GM21717 (cell line): ENCODE data around the gene TMEM86A.

ENCODE experiments used
- ATAC-seq: cut with Tn5 transposase; IDR thresholded peaks from one replicate; pipeline ENCODE4 v1.9.1; 2021; ENCODE audit warnings: mild to moderate bottlenecking, moderate library complexity; ENCODE audit not compliant: unreplicated experiment

Gene TMEM86A

DNA sequence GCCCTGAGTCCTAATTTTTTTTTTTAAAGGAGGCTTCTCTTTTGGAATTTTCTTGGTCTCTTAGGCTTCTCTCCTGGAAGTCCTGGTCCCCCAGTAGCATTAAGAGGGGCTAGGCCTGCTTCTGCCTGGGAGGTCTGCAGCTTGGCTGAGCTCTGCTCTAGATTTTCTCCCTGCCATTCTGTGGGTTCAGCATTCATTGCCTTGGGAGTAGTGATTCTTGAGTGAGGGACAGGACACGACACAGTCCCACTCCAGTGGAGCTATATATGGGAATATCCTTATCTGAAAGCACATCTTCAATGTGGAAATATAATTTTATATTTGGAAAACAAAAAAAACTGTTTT is 23.7 kb downstream of the TMEM86A start:
- ATAC-seq, result peak; percentile 13

DNA sequence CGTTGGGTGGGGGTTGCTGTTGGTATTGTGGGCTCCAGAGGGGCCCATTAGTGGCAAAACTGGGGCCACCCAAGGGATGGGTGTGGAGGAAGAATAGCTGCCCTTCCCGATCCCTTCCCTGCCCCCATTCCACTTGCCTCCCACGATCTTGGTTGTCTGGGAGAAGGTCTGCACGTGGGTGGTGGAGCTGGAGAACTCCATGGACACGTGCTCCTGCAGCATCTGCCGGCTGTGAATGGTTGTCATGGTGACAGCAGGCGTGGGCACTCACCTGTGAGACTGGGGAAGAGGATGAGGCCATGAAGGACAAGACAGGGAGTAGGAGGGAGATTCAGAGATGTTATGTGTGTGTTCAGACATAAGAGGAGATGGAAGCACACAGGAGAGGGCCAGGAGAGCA is 25.4 kb downstream of the TMEM86A start:
- ATAC-seq, result no peak

DNA sequence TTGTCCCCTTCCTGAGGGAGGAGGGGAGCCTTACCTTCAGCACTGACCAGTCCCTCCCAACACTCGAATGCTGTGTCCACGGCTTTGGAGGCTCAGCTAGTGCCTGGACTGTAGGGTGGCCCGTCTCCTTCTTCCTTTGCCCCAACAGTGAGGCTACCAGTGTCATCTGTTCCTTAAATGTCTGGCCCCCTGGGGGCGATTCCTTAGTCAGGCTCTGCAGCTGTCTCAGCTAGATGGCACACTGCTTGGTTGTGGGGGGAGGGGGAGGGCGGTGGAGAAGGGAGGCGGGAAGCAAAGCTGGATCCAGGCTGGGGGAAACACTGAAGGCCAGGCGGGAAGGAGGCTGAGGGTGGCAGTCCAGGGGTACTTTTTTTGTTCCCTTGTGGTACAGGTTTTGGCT is 27.5 kb downstream of the TMEM86A start, which contains the start of gene IGSF22:
TSS of gene IGSF22 (minus strand) at position 149 of the 400 bp plus-strand sequence. CDS start 1,952 bp downstream, outside the sequence.
- ATAC-seq, result no peak

DNA sequence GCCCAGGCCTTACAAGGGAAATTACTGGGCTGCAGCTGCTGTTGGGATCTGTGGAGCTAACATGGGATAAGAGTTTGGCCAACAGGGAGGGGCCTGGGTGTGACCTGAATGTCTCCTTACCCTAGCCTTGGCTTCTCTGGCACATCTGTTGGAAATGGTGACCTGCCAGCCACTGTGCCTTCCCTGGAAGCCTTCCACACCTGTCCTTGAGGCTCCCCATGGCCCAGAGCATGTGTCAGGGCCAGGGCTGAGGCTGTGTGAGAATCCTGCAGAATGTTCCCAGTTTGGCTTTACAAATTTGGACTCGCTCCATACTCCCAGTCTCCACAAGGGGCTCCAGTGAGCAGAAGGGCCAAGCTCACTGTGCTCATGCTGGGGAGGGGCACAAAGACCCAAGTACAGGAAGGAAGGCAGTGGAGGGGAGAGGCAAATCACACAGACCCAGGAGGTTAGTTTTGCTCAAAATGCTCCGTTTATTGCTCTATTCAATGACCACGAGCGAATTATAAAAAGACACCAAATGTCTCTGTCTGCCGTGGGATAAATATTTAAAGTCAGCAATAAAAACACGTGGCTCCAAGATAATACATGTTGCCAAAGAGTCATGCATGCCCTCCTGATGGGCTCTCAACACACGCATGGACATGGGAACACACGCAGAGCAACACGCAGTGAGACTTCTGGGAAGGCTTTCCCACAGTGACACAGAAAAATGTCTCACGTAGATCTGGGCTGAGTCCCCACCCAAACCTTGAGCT is 29.1 kb downstream of the TMEM86A start:
- ATAC-seq, result no peak

DNA sequence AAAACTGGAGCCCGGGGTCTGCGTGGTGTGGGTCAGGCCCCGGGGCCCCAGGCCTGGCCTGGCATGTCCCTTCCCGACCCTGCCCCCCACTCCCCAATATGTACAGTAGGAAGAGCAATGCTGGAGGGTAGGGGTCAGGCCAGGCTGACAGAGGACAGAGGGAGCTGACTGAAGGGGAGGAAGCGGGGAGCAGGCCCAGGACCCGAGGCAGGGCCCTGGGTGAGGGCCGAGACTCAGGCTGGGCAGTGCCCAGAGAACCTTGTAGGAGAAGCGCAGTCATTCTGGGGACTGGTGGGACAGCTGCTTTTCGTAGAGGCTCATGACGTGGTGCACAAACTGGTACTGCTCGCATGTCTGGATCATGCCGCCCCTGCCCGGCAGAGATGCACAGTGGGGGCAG is 30.1 kb downstream of the TMEM86A start:
- no peak for ATAC-seq

DNA sequence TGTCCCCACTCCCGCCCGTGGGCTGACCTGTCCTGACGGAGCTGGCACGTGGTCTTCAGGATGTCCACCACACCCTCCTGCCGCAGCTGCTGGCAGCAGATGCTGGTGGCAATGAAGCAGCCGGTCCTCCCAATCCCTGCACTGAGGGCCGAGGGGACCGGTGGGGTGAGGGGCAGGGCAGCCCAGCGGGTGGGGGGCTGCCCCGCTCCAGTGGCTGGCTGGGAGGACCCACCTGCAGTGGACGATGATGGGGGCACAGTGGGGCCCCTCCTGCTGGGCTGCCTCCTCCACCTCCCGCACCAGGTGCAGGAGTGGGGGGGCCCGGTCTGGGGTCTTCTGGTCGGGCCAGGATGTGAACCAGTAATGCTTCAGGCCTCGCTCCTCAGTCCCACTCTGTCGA is 30.8 kb downstream of the TMEM86A start:
- ATAC-seq, result no peak

DNA sequence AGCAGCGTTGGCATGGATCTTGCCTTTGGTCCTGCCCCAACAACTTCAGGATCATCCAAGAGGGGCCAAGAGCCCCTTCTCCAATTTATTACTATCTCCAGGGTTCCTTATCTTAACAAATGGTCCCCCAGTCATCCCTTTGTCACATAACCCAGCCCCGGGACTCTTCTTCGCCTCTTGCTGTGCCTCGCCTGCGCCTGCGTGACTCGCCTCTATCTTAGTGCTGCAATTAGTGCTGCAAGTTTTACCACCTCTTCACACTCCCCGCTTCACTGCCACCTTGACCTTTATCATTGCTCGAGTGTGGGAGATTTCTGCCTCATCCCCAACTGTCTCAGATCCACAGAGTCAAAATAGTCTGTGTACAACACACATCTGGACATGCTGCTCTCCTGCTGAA is 31.4 kb downstream of the TMEM86A start:
- no peak for ATAC-seq

DNA sequence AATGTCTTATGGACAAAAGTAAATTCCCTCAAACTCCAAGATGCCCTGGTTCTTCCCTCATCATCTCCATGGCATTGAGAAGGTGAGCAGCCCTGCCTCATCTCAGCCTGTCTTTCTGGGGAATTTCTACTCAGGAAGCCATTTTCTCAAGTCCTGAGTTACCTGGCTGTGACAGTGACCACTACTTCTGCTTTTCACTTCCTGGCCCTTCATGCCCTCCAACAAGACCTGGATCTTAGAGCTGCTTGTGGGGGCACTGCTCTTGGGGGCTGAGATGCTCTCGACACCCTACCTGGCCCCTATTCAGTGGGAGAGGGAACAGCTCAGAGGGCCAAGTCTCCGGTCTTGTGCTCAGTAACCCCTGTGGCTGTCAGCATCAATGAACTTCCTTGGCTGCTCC is 32.9 kb downstream of the TMEM86A start:
- ATAC-seq, result no peak

DNA sequence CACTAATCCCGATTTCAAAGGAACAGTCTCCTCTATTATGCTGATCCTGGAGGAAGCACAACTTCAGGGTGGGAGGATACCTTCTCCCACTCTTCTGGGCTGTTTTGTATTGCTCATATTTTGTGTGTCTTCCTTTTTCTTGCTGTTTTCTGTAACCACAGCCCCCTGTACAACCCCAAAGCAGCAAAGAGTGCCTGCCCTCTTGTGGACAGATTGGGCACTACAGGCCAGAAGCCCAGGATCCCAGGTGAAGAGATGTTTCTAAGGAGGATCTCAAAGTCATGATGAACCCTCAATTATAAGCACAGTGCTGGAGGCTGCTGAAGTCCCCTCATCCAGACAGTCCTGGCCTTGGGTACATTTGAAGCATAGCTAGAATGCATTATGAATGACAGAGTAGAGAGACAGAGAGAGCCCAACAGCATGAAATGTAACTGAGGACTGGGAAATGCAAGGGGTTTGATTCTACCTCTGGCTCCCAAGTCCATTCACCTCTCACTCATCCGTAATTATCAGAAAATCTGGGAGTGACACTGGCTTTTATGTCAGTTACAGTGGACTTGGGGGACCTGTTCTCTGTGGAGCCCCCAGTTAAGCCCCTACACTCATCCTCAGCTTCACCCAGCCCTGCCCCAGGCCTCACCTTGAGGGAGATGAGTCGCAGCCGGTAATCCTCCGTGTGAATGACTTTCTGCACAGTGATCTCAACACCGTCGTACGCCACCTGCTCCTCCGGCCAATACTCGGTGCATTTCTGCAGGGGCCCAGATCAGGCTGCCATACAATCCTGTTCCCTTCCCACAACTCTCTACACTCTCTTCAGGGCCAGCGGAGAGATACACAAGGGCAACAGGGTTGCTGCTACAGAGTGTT is 33.6 kb downstream of the TMEM86A start:
- peak; percentile 52 for ATAC-seq

DNA sequence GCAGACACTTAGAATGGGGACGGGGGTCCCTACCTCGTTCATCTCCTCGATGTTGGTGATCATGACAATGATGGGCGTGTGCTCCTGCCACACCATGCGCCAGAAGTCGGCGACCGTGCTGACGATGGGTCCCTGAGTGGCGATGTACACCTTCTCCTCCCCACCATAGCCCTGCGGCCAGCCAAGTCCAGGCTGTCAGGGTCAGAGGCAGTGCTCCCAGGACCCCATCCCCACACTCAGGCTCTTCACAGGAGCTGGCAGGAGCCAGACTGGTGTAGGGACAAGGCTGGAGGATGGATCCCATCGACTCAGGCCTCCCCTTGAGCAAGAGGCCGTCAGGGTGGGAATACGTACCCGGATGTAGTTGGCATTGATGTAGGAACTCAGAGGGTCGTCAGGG is 34.6 kb downstream of the TMEM86A start:
- no peak for ATAC-seq

DNA sequence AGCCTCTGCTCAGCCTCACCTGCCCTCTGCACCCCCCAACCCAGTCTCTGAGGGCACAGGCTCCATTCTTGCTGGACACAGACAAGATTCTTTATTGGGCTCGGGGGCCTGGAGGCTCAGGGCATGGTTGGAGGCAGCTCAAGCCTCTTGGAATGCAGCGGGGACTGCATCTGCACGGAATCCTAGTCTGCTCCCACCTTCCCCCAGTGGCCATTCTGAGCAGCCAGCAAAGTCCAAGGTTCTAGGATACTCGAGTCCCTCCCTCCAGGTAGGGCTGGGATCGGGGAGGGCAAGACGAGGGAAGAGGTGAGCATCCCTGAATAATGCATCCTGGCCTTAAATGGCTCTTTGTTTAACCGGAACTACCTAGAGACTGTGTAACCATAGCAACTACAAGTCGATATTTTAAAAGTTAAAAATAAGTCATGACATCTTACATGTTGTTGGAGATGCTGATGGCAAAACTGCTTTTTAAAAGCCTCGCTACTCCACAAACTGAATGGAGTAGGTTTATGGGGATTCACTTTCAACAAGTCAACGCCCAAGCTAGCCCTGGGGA is 38.1 kb downstream of the TMEM86A start:
- no peak for ATAC-seq

DNA sequence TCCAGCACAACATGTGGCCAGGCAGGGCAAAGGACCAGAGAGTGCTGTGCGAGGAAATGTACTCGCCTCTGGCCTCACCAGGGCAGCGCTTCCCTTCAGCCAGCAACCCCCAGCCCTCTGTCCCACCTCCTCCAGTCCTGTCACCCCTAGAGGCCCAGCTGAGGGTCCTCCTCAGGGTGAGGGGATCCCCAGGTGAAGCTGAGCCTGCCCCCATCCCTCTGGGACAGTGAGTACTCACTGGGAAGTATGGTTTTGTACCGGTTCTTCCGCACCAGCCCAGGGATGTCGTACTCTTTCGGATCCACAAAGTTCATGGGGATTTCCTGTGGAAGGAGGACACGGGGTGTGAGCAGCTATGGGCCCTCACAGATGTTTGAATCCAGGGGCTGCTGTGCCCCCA is 39.1 kb downstream of the TMEM86A start:
- no peak for ATAC-seq

DNA sequence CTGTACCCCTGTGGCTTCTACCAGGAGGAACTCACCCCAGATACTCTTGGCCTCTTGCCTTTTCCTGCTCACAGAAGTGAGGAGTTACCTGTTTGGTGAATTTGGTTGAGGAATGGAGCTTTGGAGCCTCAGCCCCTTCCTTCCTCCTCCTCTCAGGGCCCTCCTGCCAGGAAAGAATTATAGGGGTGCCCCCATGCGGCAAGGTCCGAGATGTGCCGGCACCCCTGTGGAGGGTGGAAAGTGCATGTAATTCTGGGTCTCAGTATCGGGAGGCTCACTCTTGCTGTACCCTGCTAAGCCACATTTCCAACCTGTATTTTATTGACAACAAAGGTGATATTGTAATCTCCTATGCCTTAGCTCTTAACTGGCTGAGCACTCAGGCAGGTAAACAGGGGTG is 41.1 kb downstream of the TMEM86A start:
- ATAC-seq, result no peak

DNA sequence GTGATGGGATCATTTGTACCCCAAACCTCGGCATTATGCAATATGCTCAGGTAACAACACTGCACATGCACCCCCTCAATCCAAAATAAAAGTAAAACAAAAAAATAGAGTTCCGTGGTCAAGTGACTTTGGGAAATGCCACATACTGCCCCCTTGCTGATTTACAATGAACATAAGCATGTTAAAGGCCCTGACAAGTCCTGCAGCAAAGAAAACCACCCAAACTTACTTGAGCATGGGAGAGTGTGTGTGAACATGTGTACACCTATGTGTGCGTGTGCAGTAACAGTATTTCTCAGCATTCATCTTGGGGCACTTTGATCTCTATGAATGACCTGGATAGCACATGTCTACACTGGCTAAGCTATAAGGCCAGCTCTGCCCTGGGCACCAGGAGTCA is 43.2 kb downstream of the TMEM86A start:
- ATAC-seq, result no peak

DNA sequence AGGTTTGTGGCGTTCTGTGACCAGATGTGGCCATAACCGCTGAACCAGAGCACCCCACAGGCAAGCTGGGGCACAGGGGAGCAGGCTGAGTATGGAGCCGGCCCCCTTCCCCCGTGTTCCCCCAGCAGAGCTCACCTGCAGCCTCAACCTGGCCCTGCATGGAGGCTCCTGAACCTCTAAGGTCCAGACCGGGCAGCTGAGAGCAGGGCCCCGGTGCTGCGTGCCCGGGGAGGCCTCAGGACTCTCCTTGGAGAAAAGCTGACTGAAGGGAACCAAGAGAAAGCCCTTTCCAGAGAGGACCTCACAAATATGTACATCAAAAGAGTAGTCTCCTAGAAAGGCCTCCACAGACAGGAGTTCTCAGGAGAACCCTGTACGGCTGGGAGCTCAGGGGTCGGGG is 44.8 kb downstream of the TMEM86A start:
- no peak for ATAC-seq

DNA sequence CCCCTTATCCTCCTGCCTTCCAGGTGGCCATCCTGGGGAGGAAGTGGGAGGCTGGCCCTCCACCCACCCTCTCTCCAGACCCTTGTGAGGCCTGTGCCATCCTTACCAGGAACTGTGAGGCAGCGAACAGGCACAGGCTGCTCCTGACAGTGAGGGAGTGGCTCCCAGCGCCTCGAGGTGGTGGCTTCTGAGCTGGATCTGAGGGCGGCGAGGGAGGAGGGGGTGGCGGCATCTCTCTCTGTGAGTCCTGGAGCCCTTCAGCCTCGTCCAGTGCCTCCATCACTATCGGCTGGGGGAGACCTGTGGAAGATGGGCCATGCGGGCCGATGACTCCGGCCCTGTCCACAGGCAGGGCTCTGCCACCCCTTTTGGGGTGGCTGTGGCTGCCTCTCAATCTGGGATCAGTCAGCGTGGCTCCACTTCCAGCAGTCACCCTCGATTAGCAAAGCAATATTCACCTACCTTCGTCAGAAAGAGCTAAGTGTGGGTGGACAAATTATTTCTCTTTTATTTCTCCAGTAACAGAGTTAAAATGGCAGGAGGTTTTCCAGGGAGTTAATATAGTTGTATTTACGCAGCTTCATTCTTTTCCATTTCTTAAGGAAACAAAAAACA is 45.4 kb downstream of the TMEM86A start:
- no peak for ATAC-seq

DNA sequence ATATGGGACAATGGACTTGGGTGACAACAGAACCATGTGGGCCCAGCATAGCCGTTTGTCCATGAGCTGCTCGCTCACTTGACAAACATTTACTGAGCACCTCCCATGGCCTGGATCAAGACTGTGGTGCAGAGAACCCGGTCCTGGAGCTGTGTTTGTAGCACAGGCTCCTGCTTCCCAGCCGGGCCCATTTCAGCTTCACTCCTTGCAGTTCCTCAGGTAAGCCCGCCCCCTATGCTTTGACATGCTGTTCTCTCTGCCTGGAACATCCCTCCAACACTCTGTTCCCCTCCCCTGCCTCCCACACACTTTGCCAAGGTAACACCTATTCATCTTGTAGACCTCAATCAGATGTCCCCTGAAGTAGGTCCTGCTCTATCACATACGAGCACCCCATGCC is 46.7 kb downstream of the TMEM86A start:
- no peak for ATAC-seq

DNA sequence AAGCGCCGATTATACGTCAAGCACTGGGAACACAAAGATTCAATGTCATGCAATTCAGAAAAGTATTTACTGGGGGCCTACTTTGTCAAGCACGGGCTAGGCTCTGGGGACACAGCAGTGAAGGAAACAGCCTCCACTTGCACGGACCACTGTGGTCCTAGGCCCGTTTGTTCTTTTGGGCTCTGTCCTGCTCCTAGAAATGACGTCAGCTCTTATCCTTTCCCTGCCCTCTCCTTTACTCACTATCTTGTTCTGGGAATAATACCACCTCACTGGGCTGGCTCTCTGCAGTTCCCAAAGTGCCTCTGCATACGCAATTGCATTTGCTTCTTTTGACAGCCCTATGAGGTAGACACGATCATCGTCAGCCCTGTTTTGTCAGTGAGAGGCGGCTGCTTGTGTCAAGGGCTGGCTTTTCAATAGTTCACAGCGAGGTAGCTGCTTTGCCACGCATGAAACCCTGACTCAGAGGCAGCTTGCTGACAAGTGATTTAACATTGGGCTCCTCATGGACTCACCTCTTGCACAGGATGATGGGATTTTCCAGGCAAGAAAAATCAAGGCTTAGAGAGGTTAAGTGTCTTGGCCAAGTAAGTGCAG is 50.3 kb downstream of the TMEM86A start:
- no peak for ATAC-seq

DNA sequence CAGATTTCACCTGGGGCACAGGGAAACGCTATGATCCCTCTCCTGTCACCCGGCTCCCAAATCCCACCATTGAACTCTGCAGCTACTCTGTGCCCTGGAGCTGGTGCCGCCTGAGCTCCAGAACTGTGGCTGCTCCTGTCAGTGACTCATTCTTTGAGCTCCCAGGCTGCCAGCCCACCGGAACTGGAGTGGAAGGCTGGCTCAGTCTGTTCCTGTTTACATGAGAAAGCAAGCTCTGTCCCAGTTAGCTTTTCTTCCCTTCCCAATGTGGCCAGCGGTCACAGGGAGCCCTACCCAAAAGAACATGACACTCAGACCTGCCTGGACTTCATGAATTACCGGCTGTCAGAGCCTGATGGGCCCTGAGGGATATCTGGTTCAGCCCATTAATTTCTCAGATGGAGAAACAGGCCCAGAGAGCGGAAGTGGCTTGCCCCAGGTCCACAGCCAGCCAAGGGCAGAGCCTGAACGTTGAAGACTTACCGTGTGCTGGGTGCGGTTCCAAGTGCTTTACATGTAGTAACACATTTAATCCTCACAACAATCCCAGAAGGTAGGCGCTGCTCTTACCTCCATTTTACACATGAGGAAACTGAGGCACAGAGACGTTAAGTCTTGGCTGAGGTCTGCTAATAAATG is 51.2 kb downstream of the TMEM86A start:
- no peak for ATAC-seq

DNA sequence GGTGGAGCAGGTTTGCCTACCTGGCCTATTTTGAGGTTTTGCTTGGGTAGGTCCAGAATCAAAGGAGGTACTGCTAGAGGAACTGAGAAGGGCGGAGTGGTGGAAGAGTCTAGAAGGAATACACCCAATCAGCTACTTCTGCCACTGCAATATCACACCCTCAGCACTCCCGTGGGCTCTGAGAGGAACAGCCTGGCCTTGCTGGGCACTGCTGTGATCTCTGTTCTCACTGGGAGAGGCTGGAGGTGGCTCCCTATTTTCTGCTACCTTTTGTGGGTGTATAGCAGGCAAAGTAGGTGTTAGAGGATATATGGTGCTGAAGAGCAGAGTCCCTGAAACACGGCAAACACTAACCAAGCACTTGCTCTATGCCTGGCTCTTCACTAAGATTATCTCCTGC is 52.4 kb downstream of the TMEM86A start:
- ATAC-seq, result no peak

DNA sequence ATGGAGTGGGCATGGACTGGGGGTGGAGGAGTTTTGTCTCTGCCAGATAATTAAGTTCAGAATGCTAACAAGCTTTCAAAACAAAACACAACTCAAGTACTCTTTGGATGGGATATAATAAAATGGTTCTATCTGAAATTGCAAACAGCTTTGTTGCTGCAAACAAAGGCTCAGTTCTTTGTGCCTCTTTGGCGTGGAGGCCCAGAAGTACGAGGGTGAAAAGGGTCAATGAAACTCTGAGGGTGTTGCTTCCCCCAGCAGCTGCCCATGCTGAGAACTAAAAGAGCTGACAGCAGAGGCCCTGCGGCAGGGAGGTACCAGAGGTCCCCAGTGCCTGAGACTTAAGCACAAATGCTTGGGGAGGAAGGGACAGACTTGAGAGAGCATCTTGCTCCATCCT is 53.9 kb downstream of the TMEM86A start:
- ATAC-seq, result no peak
